Measurements from ENCODE around the gene OSMR. TPM values are rescaled to one million over a fixed set of nuclear protein-coding genes. Genes with fewer than 3 reads are reported as not detected.
A peak's percentile ranks its signal among the peaks of the same experiment; 100 is the strongest.

The OSMR gene
- total RNA-seq, 4 donors from 2014 or later, result 9.2 to 40.2 (median 26.8) TPM

- 65 to 76% methylated on average over 2 of the region's 2 CpGs for WGBS, 2 donors
These were observed 8.4 kb upstream of the OSMR start for GRCh38 chr5:38837416-38837815.

GRCh38 chr5:38837932-38838331, 7.9 kb upstream of the OSMR start:
- Histone ChIP-seq H3K27me3 (no peaks in the 10 kb centered on the region), H3K4me3 (no peak overlapping the region), H3K27ac (no peak overlapping the region), H3K9me3 (no peaks in the 10 kb centered on the region), H3K4me1 (peaks cover 0 to 15% (median 0%) of the 10 kb centered on the region in 3 donors), H3K36me3 (peaks cover 0 to 5% (median 0%) of the 10 kb centered on the region in 3 donors)
- intact Hi-C loops (cut with DNase I), result no loop called here
- no peak for DNase-seq
- 73 to 100% methylated on average over 2 of the region's 2 CpGs for WGBS, 2 donors
- TF ChIP-seq CTCF (IDR thresholded peaks at IDR 0.05) (no peak), POLR2A (IDR thresholded peaks at IDR 0.05) (no peak)

More at GRCh38 chr5:38837416-38837815, 8.4 kb upstream of the OSMR start:
- Histone ChIP-seq H3K27ac (no peak overlapping the region), H3K36me3 (peaks cover 0 to 5% (median 0%) of the 10 kb centered on the region in 3 donors), H3K4me3 (no peak overlapping the region), H3K27me3 (no peaks in the 10 kb centered on the region), H3K9me3 (no peaks in the 10 kb centered on the region), H3K4me1 (peaks cover 0 to 14% (median 0%) of the 10 kb centered on the region in 3 donors)
- intact Hi-C loops (cut with DNase I), result no loop called here
- TF ChIP-seq POLR2A (IDR thresholded peaks at IDR 0.05) (no peak), CTCF (IDR thresholded peaks at IDR 0.05) (no peak)
- no peak for DNase-seq

- Histone ChIP-seq H3K27ac (peak overlapping the region in 1 of 4 donors; percentile 92), H3K27me3 (peaks cover 0 to 5% (median 0%) of the 10 kb centered on the region in 4 donors), H3K4me1 (peaks cover 0 to 44% (median 15%) of the 10 kb centered on the region in 3 donors), H3K36me3 (no peaks in the 10 kb centered on the region), H3K4me3 (peak overlapping the region in 1 of 4 donors; percentile 22), H3K9me3 (no peaks in the 10 kb centered on the region)
- no peak for DNase-seq
- 88 to 100% methylated on average over 1 of the region's 1 CpG for WGBS, 2 donors
- no peak for TF ChIP-seq CTCF (IDR thresholded peaks at IDR 0.05)
- TF ChIP-seq POLR2A (IDR thresholded peaks at IDR 0.05), result no peak
- intact Hi-C loops (cut with DNase I), result no loop called here
These were observed 2.1 kb upstream of the OSMR start for GRCh38 chr5:38843665-38844064.

- H3K36me3 ChIP-seq, result no peaks in the 10 kb centered on the region
- H3K4me1 ChIP-seq, result peaks cover 0 to 66% (median 18%) of the 10 kb centered on the region in 3 donors
- H3K27ac ChIP-seq, result peak overlapping the region; percentile 92 to 96 (median 95)
- H3K27me3 ChIP-seq, result peaks cover 0 to 5% (median 0%) of the 10 kb centered on the region in 4 donors
- intact Hi-C loops (cut with DNase I), result no loop called here
- H3K9me3 ChIP-seq, result no peaks in the 10 kb centered on the region
- peak overlapping the region; percentile 65 to 86 (median 78) for H3K4me3 ChIP-seq
- WGBS, 2 donors, result 8 to 21% methylated on average over 8 to 23 of the region's 24 CpGs
- TF ChIP-seq CTCF (IDR thresholded peaks at IDR 0.05), result no peak
- no peak for TF ChIP-seq POLR2A (IDR thresholded peaks at IDR 0.05)
- no peak for DNase-seq
These were observed 683 bp downstream of the OSMR start for GRCh38 chr5:38846379-38847011.

- Histone ChIP-seq H3K9me3 (no peaks in the 10 kb centered on the region), H3K27me3 (peaks cover 0 to 5% (median 0%) of the 10 kb centered on the region in 4 donors), H3K4me3 (peak overlapping the region; percentile 65 to 86 (median 78)), H3K4me1 (peaks cover 0 to 64% (median 18%) of the 10 kb centered on the region in 3 donors), H3K36me3 (no peaks in the 10 kb centered on the region), H3K27ac (peak overlapping the region; percentile 92 to 96 (median 95))
- intact Hi-C loops (cut with DNase I), result no loop called here
- WGBS, 2 donors, result 28 to 46% methylated on average over 5 to 9 of the region's 9 CpGs
- TF ChIP-seq CTCF (IDR thresholded peaks at IDR 0.05), result peak in 1 of 6 experiments; percentile 22
- TF ChIP-seq POLR2A (IDR thresholded peaks at IDR 0.05), result no peak
- DNase-seq, result no peak
These were observed 1.9 kb downstream of the OSMR start for GRCh38 chr5:38847559-38848347.

All from esophagus squamous epithelium (tissue), 5 donors.